Measurements from ENCODE around the gene RAP1GDS1.
A peak's percentile ranks its signal among the peaks of the same experiment; 100 is the strongest.
"Not testable (repeated sequence)": the region's sequence is repeated elsewhere in the genome, so short reads cannot be mapped to it uniquely, and the experiment has no call there.

RAP1GDS1 gene

GRCh38 chr4:98287328-98287727 is 26.1 kb downstream of the RAP1GDS1 start:
- H3K27ac ChIP-seq: no peak overlapping the region
- no peak overlapping the region for H3K4me3 ChIP-seq (ENCODE audit: low read depth, low read length)
- in situ Hi-C loops (cut with HindIII; ENCODE audit: low pct_ligation_motif_present, low sequenced_read_pairs): no loop called here
- no peaks in the 10 kb centered on the region for H3K27me3 ChIP-seq (replicated peaks)
- DNase-seq: no peak
- H3K36me3 ChIP-seq (replicated peaks): no peaks in the 10 kb centered on the region
- TF ChIP-seq, protein P1, sequence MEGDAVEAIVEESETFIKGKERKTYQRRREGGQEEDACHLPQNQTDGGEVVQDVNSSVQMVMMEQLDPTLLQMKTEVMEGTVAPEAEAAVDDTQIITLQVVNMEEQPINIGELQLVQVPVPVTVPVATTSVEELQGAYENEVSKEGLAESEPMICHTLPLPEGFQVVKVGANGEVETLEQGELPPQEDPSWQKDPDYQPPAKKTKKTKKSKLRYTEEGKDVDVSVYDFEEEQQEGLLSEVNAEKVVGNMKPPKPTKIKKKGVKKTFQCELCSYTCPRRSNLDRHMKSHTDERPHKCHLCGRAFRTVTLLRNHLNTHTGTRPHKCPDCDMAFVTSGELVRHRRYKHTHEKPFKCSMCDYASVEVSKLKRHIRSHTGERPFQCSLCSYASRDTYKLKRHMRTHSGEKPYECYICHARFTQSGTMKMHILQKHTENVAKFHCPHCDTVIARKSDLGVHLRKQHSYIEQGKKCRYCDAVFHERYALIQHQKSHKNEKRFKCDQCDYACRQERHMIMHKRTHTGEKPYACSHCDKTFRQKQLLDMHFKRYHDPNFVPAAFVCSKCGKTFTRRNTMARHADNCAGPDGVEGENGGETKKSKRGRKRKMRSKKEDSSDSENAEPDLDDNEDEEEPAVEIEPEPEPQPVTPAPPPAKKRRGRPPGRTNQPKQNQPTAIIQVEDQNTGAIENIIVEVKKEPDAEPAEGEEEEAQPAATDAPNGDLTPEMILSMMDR (IDR thresholded peaks at IDR 0.05; ENCODE audit: low read depth, low read length, missing control alignments): no peak

- in situ Hi-C loops (cut with HindIII; ENCODE audit: low pct_ligation_motif_present, low sequenced_read_pairs); H3K27ac ChIP-seq; H3K4me3 ChIP-seq (ENCODE audit: low read depth, low read length); H3K36me3 ChIP-seq (replicated peaks); DNase-seq; H3K27me3 ChIP-seq (replicated peaks): not testable (repeated sequence)
Observed at GRCh38 chr4:98288671-98289070, 27.5 kb downstream of the RAP1GDS1 start.

- DNase-seq: no peak
- H3K4me3 ChIP-seq (ENCODE audit: low read depth, low read length): no peak overlapping the region
- H3K27ac ChIP-seq: no peak overlapping the region
Observed at GRCh38 chr4:98289375-98289774, 28.2 kb downstream of the RAP1GDS1 start.

DNA sequence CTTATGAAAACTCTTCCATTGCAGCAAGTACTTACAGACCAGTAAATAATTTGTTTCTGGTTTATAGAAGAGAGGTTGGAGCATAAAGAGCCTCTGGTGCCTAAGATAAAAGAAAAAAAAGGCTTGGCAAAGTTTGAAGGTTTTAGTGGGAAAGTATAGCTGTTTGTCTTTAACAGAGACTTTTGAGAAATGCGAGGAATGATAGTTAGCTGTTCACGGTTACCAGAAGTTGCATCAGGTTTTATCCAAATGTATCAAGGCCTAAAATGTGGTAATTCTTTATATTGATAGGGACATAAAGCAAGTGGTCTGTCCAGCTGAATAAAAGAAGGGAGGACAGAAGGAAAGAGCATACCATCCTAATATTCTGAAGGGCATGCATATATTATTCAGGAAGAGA is 29.3 kb downstream of the RAP1GDS1 start:
- no peak overlapping the region for H3K4me3 ChIP-seq (ENCODE audit: low read depth, low read length)
- no peaks in the 10 kb centered on the region for H3K36me3 ChIP-seq (replicated peaks)
- peak; percentile 12 for DNase-seq
- TF ChIP-seq, protein P1 (IDR thresholded peaks at IDR 0.05; ENCODE audit: low read depth, low read length, missing control alignments): no peak
- H3K27ac ChIP-seq: no peak overlapping the region
- in situ Hi-C loops (cut with HindIII; ENCODE audit: low pct_ligation_motif_present, low sequenced_read_pairs): no loop called here
- H3K27me3 ChIP-seq (replicated peaks): no peaks in the 10 kb centered on the region

More at GRCh38 chr4:98289375-98289774, 28.2 kb downstream of the RAP1GDS1 start:
- Histone ChIP-seq H3K27me3 (replicated peaks) (no peaks in the 10 kb centered on the region), H3K36me3 (replicated peaks) (no peaks in the 10 kb centered on the region)
- TF ChIP-seq, protein P1 (IDR thresholded peaks at IDR 0.05; ENCODE audit: low read depth, low read length, missing control alignments): no peak
- in situ Hi-C loops (cut with HindIII; ENCODE audit: low pct_ligation_motif_present, low sequenced_read_pairs): no loop called here

- H3K4me3 ChIP-seq (ENCODE audit: low read depth, low read length): no peak overlapping the region
- TF ChIP-seq, protein P1 (IDR thresholded peaks at IDR 0.05; ENCODE audit: low read depth, low read length, missing control alignments): no peak
- H3K36me3 ChIP-seq (replicated peaks): no peaks in the 10 kb centered on the region
- H3K27ac ChIP-seq: peak overlapping the region; percentile 1
- in situ Hi-C loops (cut with HindIII; ENCODE audit: low pct_ligation_motif_present, low sequenced_read_pairs): no loop called here
- no peaks in the 10 kb centered on the region for H3K27me3 ChIP-seq (replicated peaks)
- peak; percentile 35 for DNase-seq
Observed at GRCh38 chr4:98293104-98293887, 32.1 kb downstream of the RAP1GDS1 start.

DNA sequence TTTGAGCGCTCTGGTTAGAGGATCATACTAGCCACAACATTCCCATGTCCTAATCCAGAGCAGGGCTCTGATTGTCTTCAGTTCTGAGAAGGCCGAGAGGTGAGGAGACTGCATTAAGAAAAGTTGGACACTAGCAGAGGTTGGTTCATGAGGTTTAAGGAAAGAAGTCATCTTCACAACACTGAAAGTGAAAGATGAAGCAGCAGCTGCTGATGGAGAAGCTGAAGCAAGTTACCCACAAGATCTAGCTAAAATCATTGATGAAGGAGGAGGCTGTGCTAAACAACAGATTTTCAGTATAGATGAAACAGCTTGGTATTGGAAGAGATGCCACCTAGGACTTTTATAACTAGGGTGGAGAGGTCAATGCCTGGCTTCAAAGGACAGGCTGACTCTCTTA is 36.8 kb downstream of the RAP1GDS1 start:
- Histone ChIP-seq H3K36me3 (replicated peaks) (no peaks in the 10 kb centered on the region), H3K27ac (no peak overlapping the region), H3K4me3 (ENCODE audit: low read depth, low read length) (no peak overlapping the region), H3K27me3 (replicated peaks) (no peaks in the 10 kb centered on the region)
- no peak for DNase-seq
- TF ChIP-seq, protein P1 (IDR thresholded peaks at IDR 0.05; ENCODE audit: low read depth, low read length, missing control alignments): no peak
- in situ Hi-C loops (cut with HindIII; ENCODE audit: low pct_ligation_motif_present, low sequenced_read_pairs): no loop called here

Data from brain microvascular endothelial cell (primary cell).